Testis (tissue), 3 donors: ENCODE results near the gene KRT17. TPM values are rescaled to one million over a fixed set of nuclear protein-coding genes. Genes with fewer than 3 reads are reported as not detected.

ENCODE experiments used
- DNase-seq: peaks from one replicate; pipeline ENCODE4 v3.0.0-alpha.2; 2019
- H3K27ac ChIP-seq, 2 donors: fragments of 200-600 bp; sonication (generic); one replicate each; pipeline ENCODE4 v1.5.1; 2019
- H3K27me3 ChIP-seq: fragments of 200-600 bp; sonication (generic); one replicate; pipeline ENCODE4 v1.5.1; 2019
- H3K36me3 ChIP-seq: fragments of 200-600 bp; sonication (generic); one replicate; pipeline ENCODE4 v1.5.1; 2017; ENCODE audit warnings: low read depth; ENCODE audit errors: missing control alignments
- H3K4me1 ChIP-seq: fragments of 200-600 bp; sonication (generic); one replicate; pipeline ENCODE4 v1.5.1; 2019
- H3K4me3 ChIP-seq, 2 donors: fragments of 200-600 bp; sonication (generic); one replicate each; pipeline ENCODE4 v1.5.1; 2017 to 2019
- H3K9me3 ChIP-seq: fragments of 200-600 bp; sonication (generic); one replicate; pipeline ENCODE4 v1.5.1; 2017
- CTCF ChIP-seq, 3 experiments: fragments of 450-650 bp in 2 of 3; fragments of 200-600 bp in 1 of 3; sonication (generic) in 1 of 3; IDR thresholded peaks; one replicate each; pipeline ENCODE4 v1.5.1; 2016 to 2019; ENCODE audit warnings: antibody characterized with exemption in 3 of 3, mild to moderate bottlenecking in 2 of 3, moderate library complexity in 1 of 3
- POLR2A ChIP-seq: fragments of 450-650 bp; IDR thresholded peaks from one replicate; pipeline ENCODE4 v1.6.1; 2017; ENCODE audit warnings: antibody characterized with exemption, mild to moderate bottlenecking, moderate library complexity
- WGBS, 2 donors: methylation state at CpG; one replicate each; pipeline ENCODE4 v1.1.5; 2018; 5-methylcytosine and 5-hydroxymethylcytosine counted together
- intact Hi-C: fragments of 100-400 bp; cut with DNase I; formaldehyde crosslinking; loops from one replicate; pipeline ENCODE4 v1.15.1; 2023; ENCODE audit warnings: low total_unique reads
- polyA plus RNA-seq: library from polyadenylated mRNA; stranded (reverse); fragments of 350-450 nt; fragmentation: Illumina TruSeq; extraction: RNeasy Lipid Tissue Mini Kit (QIAGEN cat#74804); gene quantifications from one replicate; pipeline ENCODE4 v1.2.3, GENCODE V29; 2014; ENCODE audit warnings: low read depth, low replicate concordance; ENCODE audit not compliant: insufficient read depth
- total RNA-seq, 2 donors: library from RNA; depleted of rRNA; stranded (reverse); fragments of >200 nt; gene quantifications; one replicate each; pipeline ENCODE4 v1.2.3, GENCODE V29; 2016

The KRT17 gene
- total and polyA plus RNA-seq, 3 donors from 2014 or later, result 12.2 to 26.0 (median 13.3) TPM

GRCh38 chr17:41654678-41655607 lies 30.6 kb upstream of the KRT17 start:
- no peak overlapping the region for H3K4me3 ChIP-seq
- H3K36me3 ChIP-seq, result no peaks in the 10 kb centered on the region
- peak overlapping the region; percentile 21 to 70 for H3K27ac ChIP-seq
- TF ChIP-seq CTCF (IDR thresholded peaks at IDR 0.05), result no peak
- no peak for TF ChIP-seq POLR2A
- 69 to 70% methylated on average over 19 to 24 of the region's 24 CpGs for WGBS, 2 donors
- intact Hi-C loops, result no loop called here
- DNase-seq, result no peak
- no peaks in the 10 kb centered on the region for H3K27me3 ChIP-seq
- no peaks in the 10 kb centered on the region for H3K9me3 ChIP-seq
- peaks cover 31% of the 10 kb centered on the region for H3K4me1 ChIP-seq

GRCh38 chr17:41653892-41654677 lies 29.7 kb upstream of the KRT17 start:
- H3K27ac ChIP-seq, result peak overlapping the region; percentile 21 to 70
- no peak for TF ChIP-seq CTCF (IDR thresholded peaks at IDR 0.05)
- TF ChIP-seq POLR2A, result no peak
- no peaks in the 10 kb centered on the region for H3K27me3 ChIP-seq
- no peaks in the 10 kb centered on the region for H3K9me3 ChIP-seq
- intact Hi-C loops, result no loop called here
- H3K36me3 ChIP-seq, result no peaks in the 10 kb centered on the region
- H3K4me3 ChIP-seq, result no peak overlapping the region
- H3K4me1 ChIP-seq, result peaks cover 31% of the 10 kb centered on the region
- DNase-seq, result no peak
- 77 to 83% methylated on average over 1 to 14 of the region's 14 CpGs for WGBS, 2 donors

GRCh38 chr17:41653421-41653820 lies 29.0 kb upstream of the KRT17 start:
- intact Hi-C loops, result no loop called here
- no peak for DNase-seq

DNA sequence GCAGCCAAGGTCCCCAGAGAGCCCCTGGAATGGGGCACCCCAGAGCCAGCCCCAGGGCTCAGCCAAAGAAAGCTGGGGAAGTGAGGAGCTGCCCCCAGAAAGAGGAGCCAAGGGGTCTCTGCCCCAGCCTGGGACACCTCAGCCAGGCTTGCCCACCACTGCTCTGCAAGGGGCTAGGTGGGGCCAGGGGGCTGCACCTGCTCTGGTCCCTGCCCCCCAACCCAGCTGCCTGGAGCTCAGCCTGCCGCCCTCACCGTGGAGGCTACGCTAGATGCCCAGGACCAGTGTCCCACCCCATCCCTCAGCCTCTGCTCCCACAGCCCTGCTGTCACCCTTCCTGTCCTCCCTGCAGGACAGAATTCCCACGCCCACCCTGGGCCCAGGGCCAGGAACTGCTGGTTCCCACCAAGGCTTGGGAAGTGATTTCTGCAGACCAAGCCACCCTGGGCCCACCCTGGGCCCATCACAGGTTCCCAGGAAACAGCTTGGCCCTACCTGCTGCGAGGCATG lies 28.1 kb upstream of the KRT17 start:
- Histone ChIP-seq H3K4me1 (peaks cover 34% of the 10 kb centered on the region), H3K9me3 (no peaks in the 10 kb centered on the region), H3K4me3 (no peak overlapping the region), H3K36me3 (no peaks in the 10 kb centered on the region), H3K27ac (no peak overlapping the region), H3K27me3 (no peaks in the 10 kb centered on the region)
- WGBS, 2 donors, result 83 to 85% methylated on average over 4 to 5 of the region's 5 CpGs
- no peak for DNase-seq
- TF ChIP-seq POLR2A (no peak), CTCF (IDR thresholded peaks at IDR 0.05) (no peak)
- intact Hi-C loops, result no loop called here

More at GRCh38 chr17:41653421-41653820, 29.0 kb upstream of the KRT17 start:
- peaks cover 35% of the 10 kb centered on the region for H3K4me1 ChIP-seq
- TF ChIP-seq POLR2A (no peak), CTCF (IDR thresholded peaks at IDR 0.05) (no peak)
- H3K4me3 ChIP-seq, result no peak overlapping the region
- H3K27me3 ChIP-seq, result no peaks in the 10 kb centered on the region
- H3K27ac ChIP-seq, result peak overlapping the region in 1 of 2 donors; percentile 21
- 85 to 89% methylated on average over 5 of the region's 5 CpGs for WGBS, 2 donors
- H3K9me3 ChIP-seq, result no peaks in the 10 kb centered on the region
- H3K36me3 ChIP-seq, result no peaks in the 10 kb centered on the region
